ENCODE data around the gene NR3C1.

- TF ChIP-seq CTCF (IDR thresholded peaks at IDR 0.05) (no peak), POLR2A (IDR thresholded peaks at IDR 0.05) (no peak)
Measured at GRCh38 chr5:143315214-143315613, 88.3 kb downstream of the NR3C1 start.
